Posterior vena cava (tissue), 2 donors: ENCODE results near the gene LMX1B. TPM values are rescaled to one million over a fixed set of nuclear protein-coding genes. Genes with fewer than 3 reads are reported as not detected.

Source experiments
- DNase-seq: peaks from one replicate; pipeline ENCODE4 v3.0.0-alpha.2; 2020; ENCODE audit warnings: low spot score
- intact Hi-C, 2 donors: fragments of 100-400 bp; cut with DNase I; formaldehyde crosslinking; loops; one replicate each; pipeline versions ENCODE4 v1.14.1 to v1.14.2; 2022 to 2023
- total RNA-seq, 2 donors: library from RNA; stranded (reverse); fragmentation: NEBNext Ultra II Directional; extraction: Animal tissue kit (Norgen Biotek cat#: 25700); gene quantifications; one replicate each; pipeline ENCODE4 v1.2.1, GENCODE V29; 2021
- donor health status: DM: yes; HTN: yes; CAD: no.
- donor health status: DM: yes; HTN: yes; CAD: no.

Gene LMX1B
- total RNA-seq, 2 donors from 2014 or later, result 1.4 to 1.6 TPM

DNA sequence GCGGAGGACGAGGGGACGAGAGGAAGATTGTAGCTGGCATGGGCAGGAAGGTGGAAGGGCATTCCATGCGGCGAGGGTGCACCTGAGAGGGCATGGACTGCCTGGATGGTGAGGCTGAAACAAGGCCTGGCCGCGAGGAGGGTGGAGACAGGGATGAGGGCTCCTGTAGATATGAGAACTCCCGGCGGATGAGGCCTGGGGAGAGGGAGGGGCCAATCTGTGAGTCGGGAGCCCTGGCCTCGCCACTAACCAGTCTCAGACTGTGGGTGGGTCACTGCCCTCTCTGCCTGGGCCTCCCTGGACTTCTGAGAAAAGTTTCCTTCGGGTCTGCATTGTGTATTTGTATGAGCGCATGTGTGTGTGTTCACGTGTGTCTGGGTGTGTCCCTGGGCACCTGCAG lies 55.4 kb downstream of the LMX1B start:
- DNase-seq, result no peak
- intact Hi-C loops, result no loop called here

DNA sequence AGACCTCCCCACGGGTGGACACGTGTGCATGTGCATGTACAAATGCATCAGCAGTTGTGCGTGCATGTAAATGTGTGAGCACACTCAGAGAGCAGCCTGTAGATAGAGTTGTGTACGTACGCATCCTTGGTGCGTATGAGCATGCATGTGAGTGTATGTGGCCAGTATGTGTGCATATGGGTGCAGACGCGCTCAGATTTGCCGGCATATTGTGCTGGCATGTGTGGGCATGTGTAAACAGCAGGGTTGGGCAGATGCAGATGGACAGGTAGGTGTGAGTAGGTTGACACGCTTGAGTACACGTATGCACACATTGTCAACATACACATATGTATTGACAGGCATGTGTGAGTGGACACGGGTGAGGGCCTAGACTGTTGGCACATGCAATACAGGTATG lies 56.5 kb downstream of the LMX1B start:
- intact Hi-C loops, result no loop called here
- DNase-seq, result no peak

DNA sequence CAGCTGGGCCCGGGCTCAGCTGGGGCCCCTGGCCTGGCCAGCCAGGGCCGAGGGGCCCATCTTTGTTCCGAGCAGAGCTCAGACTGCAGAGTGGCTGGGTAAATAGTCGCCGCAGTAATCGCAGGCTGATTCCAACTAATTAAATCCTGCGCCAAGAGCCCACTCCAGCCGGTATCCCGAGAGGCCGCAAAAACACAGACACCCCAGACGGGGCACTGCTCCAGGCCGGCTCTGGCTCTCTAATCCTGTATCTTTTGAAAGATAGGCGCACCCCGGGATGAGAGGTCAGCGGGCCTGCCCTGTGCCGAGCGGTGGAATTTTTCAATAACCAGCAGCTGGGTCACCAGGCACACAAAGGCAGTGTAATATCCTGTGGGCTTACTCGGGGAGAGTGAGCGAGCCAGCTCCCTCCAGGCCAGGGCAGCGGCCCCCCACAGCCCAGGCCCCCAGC lies 57.7 kb downstream of the LMX1B start:
- DNase-seq, result no peak
- intact Hi-C loops, result no loop called here

DNA sequence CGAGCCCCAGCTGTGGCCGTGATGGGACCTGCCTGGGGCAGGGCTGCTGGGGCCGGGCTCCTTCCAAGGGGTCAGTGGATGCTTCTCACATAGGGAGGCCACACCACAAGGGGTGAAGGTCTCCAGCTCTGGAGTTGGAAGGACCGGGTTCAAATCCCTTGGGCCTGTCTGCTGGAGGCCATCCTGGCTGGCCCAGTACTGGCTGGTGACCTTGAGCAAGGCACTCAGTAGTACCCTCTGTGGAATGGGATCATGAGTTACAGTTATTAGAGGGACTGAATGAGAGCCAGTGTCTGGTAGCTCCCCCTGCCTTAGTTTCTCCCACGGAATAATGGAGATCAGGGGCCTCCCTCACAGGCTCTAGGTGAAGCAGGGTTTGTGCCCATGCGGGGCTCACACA lies 58.3 kb downstream of the LMX1B start:
- no peak for DNase-seq

DNA sequence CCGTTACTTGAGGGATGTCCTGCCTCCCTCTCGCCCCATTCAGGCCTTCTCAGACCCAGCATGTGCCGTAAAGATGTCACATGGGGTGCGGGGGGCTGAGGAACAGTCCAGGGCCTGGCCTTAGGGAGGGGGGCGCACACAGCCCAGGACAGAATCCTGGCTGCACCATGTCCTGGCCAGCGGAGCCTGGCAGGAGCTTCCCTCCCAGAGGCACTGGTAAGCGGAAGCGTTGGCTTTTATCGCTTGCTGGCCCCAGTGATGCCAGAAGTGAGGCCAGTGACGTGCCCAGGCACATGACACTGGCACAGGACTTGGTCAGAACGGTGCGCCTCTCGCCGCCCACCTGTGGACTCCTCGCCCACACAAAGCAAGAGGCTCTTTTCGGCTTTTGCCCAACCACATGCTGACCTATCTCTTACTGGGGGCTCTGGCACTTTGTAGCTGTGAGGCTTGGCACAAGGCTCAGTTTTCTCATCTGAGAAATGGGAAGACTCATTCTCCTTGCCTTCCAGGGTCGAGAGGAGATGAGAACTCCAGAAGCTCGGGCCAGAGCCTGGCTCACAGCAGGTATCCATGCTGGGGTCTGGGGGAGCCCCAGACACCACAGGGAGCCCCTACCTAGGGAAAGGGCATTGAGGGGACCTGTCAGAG lies 59.0 kb downstream of the LMX1B start:
- intact Hi-C loops, result no loop called here

More for the DNA sequence above, 58.3 kb downstream of the LMX1B start:
- intact Hi-C loops, result no loop called here

DNA sequence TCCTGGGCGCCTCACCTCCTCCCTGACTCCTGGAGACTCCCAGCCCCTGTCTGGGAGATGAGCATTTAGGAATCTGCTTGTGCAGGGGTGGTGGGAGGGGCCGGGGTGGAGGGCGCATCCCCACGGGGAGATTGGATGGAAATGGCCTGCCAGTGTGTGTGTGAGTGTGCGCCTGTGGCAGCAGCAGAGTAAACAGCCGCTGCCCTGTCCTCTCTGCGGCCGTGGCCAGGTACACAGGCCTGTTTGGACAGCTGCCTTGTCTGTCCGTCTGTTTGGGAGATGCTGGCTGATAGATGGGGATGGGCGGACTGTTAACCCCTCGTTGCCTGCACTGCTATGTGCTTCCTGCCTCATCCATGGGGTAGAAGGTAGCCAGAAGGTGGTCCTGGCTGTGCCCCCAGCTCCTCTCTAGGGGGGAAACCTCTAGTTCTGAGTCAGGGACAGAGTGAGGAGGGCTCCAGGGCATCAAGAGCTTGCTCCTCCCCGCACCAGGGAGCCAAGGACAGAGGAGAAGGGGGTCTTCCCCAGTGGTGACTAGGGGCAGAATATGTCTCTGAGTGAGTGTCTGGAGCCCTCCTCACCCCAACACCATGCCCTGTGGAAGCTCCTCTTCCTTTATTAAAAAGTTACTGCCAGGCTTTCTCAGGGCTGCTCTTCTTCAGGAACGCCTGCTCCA lies 60.1 kb downstream of the LMX1B start:
- DNase-seq, result no peak
- intact Hi-C loops, result no loop called here

More for the DNA sequence above, 59.0 kb downstream of the LMX1B start:
- no peak for DNase-seq

DNA sequence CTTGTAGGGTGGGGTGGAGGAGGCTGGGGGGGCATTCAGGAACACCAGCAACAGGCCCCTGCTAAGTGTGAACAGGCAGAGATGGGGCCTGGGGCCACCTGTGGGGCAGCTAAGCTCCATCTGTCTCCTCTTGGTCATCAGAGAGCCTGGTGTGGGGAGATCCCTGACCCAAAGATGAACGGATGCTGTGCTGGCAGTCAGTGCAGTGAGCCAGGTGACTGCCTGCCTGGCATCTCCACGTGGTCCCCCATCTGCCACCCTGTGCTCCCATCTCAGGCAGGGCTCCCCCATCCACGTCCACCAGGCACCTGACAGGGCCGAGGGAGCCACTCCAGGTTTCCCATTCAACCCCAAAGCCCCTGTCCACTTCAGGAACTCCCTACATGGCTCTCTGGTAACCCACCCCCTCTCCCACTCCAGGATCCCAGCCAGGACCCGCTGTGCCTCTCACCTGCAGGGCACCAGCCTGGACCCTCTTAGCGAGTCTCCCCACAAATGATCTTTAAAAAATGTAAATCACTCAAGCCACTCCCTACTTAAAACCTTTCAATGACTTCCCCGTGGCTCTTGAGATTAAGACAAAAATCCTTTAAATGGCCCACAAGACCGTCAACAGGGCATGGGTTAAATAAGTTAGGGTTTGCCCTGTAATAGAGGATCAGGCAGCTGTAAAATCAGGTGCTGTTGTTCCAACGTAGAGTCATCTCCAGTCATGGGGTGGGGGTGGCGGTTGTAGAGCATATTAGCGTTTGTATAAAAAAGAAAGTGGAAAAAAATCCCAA lies 60.8 kb downstream of the LMX1B start:
- DNase-seq, result no peak
- intact Hi-C loops, result no loop called here

DNA sequence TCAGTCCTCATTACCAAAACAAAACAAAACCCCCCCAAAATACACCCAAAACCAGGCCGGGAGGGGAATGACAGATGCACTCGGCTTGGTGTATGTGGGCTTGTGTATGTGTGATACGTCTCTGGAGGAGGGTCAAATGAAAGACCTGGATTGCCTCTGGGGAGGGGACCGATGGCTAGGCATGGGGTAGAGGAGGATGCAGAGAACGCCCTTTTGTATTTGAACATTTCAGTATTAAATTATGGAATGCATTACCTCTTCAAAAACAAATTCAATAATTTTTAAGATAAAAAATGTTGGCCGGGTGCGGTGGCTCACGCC lies 61.4 kb downstream of the LMX1B start:
- intact Hi-C loops, result no loop called here
- no peak for DNase-seq

DNA sequence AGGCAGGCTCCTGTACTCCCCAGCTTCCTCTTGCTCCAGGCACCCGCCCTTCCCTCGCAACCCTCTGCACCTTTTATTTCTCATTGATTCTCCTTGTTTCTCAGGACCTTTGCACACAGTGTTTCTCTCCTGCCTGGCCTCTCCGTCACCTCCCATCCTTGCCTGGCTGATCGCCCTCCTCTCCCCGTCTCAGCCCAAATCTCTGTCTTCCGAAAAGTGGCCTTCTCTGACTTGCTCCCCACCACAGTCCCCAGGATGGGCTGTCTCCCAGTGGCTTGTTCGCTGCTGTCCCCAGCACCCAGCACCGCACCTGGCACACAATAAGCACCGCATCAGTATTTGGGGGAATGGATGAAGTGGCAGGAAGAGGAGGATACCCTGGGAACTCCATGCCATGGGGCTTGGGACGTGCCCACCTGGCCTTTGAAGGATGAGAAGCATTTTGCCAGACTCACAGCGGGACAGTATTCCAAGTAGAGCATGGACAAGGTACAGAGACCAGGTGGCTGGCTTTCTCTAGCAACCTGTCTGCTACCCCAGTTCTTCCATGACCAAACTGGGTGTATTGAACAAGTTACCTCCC lies 62.5 kb downstream of the LMX1B start:
- no peak for DNase-seq
- intact Hi-C loops, result no loop called here

DNA sequence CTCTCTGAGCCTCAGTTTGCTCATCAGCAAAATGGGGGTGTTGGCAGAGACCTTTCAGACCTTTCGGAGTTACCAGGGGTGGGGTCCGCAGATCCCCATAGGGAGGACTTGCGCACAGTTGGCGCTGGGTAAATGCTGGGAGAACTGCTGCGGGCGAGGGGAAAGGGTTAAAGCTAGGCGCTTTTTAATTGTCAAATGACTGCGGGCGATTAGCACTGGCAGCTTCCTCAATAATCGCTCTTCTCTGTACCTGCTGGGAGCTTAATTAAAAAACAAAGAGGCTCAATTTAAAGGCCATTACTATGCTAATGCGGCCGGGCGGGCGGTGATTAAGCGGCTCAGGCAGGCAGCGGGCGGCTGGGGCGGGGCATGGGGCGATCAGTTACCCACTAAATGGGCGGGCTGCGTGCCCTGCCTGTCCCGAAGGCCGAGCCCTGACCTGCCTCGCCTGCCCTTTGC lies 63.0 kb downstream of the LMX1B start:
- no peak for DNase-seq
- intact Hi-C loops, result no loop called here

DNA sequence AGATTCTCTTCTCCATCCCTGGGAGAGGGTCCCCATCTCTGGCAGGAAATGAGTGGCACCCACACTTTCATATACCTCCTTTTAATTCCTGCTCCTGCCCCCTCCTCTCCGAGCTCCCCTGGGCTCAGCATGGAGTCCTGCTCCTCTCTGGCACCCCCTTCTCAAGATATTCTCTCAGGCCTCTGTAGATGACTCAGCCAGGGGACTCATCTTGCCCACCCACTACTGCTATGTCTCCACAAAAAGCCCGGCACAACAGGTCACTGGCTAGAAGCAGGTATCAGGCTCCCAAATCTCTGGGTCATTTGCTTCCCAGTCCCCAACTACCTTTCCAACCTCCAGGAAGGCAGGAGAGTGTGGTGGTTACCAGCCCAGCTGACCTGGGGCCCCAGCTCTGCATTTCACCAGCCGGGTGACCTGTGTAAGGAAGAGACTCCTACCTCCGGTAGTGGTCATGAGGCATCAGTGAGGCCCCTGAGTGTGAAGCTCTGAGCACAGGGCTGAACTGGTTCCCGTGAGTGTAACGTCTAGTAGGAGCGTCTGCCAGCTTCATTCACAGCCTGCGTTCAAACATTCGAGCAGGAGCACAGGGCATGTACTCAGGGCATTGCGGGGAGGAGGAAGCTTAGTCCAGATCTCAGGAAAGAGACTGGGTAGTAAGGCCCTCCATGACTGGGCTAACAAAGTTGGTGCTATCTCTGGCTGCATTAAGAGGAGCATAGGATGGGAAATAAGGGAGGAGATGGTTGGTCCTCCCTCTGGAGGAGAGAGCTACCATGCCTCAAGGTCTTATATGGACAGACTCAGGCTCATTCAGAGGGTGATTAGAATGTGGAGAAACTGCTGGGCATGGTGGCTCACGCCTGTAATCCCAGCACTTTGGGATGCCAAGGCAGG lies 63.7 kb downstream of the LMX1B start:
- DNase-seq, result no peak
- intact Hi-C loops, result no loop called here

DNA sequence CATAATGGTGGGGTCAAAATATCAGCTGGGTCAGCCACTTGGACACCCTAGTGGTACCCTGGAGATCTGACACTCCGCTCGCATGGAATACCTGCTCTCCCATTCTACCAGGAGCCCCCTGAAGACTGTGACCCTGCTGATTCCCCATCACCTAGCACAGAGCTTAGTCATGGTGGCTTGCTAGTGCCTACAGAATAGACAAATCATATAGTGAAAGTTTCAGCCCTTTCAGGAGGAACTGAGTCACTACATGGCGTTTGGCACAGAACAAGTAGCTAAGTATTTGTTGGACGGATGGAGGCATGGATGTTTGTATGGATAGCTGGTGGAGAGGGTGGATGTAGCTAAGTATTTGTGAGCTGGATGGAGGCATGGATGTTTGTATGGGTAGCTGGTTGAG lies 65.3 kb downstream of the LMX1B start:
- DNase-seq, result no peak
- intact Hi-C loops, result no loop called here

DNA sequence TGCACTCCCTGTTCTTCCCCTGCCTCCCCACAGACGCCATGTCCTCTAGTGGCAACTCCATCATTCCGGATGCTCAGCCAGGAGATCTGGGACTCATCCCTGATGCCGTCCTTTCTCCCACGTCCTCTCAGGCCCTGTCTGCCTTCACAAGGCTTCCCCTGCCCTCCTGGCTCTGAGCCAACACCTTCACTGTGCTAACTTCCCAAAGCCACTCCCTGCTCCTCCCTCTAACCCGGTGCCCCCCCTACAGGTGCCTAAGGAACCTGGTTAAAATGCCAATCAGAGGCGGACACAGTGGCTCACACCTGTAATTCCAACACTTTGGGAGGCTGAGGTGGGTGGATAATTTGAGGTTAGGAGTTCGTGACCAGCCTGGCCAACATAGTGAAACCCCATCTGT lies 67.6 kb downstream of the LMX1B start:
- DNase-seq, result no peak
- intact Hi-C loops, result no loop called here

DNA sequence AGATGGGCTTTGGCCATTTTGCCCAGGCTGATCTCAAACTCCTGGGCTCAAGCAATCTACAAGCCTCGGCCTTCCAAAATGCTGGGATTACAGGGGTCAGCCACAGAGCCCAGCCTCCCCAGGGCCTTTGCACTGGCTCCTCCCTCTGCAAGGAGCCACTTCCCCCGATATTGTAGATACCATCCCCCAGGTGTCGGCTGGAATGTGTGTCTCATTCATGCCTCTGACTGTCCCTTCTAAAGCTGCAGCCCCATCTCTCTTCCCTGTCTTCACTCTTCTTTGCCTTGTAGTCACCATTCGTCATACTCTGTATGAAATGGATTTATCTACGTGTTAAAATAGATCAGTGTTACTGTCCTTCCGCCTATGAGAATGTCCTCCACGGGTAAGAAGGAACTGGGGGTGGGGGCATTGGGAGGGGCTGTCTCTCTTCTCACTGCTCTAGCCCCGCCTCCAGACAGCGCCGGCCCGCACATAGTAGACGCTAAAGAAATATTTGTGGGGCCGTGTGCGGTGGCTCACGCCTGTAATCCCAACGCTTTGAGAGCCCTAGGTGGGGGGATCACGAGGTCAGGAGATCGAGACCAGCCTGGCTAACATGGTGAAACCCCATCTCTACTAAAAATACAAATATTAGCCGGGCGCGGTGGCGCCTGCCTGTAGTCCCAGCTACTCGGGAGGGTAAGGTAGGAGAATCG lies 68.5 kb downstream of the LMX1B start:
- DNase-seq, result no peak
- intact Hi-C loops, result no loop called here

DNA sequence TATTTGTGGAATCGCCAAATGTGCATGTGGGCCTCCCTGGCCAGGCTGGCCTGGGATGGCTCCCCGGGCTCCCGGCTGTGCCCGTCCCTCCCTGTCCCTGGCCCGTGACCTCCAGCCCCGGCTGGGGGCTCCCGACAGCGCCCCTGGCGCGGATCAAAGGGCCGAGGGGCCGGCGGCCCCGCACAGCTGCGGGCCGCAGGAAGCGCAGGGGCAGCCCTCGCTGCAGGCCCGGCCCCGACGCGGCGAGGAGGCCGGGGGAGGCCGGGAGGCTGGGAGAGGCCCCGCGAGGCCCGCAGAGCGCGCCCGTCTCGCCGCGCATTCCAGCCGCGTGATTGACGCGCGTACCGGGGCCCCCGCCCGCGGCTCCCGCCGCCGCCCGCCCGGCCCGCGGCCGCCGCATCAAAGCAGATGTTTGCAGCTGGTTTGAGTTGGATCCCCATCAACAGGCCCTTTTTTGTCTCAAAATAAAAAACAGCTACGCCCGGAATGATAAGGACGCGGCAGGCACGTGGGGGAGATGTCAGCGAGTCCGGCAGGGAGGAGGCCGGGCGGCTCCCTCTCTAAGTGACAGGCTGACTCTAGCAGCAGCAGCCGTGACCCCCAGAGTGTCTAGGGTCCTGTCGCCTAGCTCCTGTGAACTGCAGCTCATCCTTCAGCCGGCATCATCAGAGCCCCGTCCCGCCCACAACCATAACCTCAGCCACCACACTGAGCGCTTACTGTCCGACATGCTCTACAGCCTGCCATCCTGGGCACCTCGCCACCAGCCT lies 69.4 kb downstream of the LMX1B start:
- no peak for DNase-seq
- intact Hi-C loops, result no loop called here

DNA sequence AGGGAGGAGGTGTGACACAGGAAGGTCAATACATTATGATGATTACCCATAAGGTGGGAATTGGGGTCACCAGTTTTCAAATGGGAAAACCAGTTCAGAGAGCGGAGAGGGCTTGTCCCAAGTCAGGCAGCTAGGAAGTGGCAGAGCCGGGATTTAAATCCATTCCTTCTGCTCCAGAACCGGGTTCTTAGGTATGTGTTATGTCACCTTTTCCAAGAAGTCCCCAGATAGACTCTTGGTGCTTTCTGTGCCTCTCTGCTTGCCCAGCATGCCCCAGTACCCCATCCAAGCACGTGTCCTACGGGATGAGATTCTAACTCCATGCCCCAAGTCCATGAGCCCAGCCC lies 69.9 kb downstream of the LMX1B start:
- intact Hi-C loops, result no loop called here

DNA sequence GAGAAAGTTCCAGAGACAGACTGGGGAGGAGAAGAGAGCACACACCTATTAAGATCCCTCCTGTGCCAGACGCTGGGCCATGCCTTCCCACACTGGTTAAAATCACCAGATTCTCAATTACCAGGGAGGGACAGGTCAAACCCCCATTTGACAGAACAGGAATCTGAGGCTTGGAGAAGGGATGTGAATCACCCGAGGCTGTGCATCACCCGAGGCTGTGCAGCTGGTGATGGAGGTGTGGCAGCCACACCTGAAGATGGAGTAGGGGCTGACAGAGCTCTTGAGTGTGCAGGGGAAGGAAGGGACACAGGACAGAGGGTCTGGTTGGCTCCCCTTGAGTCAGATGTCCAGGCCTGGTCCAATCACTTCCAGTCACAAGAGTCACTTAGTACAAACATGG lies 70.6 kb downstream of the LMX1B start:
- intact Hi-C loops, result no loop called here

More for the DNA sequence above, 69.9 kb downstream of the LMX1B start:
- DNase-seq, result no peak

DNA sequence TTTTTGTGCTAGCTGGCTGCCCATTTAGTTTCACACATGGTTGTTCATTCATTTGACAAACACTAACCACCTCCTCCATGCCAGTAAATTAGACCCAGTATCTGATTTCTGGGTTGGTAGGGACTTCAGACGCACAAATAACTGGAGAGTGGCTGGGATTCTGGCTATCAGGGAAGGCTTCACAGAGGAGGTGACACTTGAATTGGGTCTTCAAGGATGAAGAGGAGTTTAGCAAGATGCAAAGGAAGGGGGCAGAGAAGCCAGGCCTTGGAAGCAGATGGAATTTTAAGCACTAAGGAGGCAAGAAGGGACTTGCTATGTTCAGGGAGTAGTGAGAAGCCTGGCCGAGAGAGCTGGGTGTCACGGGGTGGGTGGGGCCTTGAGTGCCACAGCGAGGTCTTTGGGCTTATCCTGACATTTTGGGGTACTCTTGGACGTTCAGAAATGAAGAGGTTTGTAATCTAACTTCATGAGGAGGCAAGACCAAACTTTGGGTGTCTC lies 71.3 kb downstream of the LMX1B start:
- no peak for DNase-seq
- intact Hi-C loops, result no loop called here

More for the DNA sequence above, 70.6 kb downstream of the LMX1B start:
- no peak for DNase-seq
